HepG2 (cell line): Measurements from ENCODE around the gene P2RY11. TPM values are rescaled to one million over a fixed set of nuclear protein-coding genes. Genes with fewer than 3 reads are reported as not detected.

Source experiments
- DDIT3 ChIP-seq: sonication (generic); formaldehyde crosslinking; IDR thresholded peaks from 2 replicates; pipeline ENCODE4 v1.4.0; 2020; ENCODE audit warnings: mild to moderate bottlenecking, missing genetic modification reagents
- HMGA1 ChIP-seq: sonication (generic); formaldehyde crosslinking; conservative IDR thresholded peaks from 2 replicates; pipeline ENCODE4 v1.4.0; 2020; ENCODE audit warnings: missing genetic modification reagents
- KIAA2018 ChIP-seq: sonication (generic); formaldehyde crosslinking; IDR thresholded peaks from 2 replicates; pipeline ENCODE4 v1.5.0; 2020; ENCODE audit warnings: mild to moderate bottlenecking, missing genetic modification reagents, borderline replicate concordance
- MBD4 ChIP-seq: IDR thresholded peaks from 2 replicates; pipeline ENCODE4 v1.6.1; 2012; ENCODE audit warnings: low read length, inconsistent platforms, borderline replicate concordance
- MLX ChIP-seq: IDR thresholded peaks from 2 replicates; pipeline ENCODE4 v1.6.1; 2016
- RFX1 ChIP-seq: fragments of 450-650 bp; IDR thresholded peaks from 2 replicates; pipeline ENCODE4 v1.6.1; 2017
- SALL1 ChIP-seq: sonication (generic); formaldehyde crosslinking; IDR thresholded peaks from 2 replicates; pipeline ENCODE4 v1.8.0; 2022; ENCODE audit warnings: mild to moderate bottlenecking, missing genetic modification reagents
- SETDB1 ChIP-seq: sonication (generic); formaldehyde crosslinking; IDR thresholded peaks from 2 replicates; pipeline ENCODE4 v1.5.1; 2020; ENCODE audit warnings: missing genetic modification reagents, mild to moderate bottlenecking, borderline replicate concordance
- THAP11 ChIP-seq: IDR thresholded peaks from 2 replicates; pipeline ENCODE4 v1.6.1; 2016; ENCODE audit warnings: missing biosample characterization, missing genetic modification reagents
- ZBTB21 ChIP-seq: sonication (generic); formaldehyde crosslinking; IDR thresholded peaks from 2 replicates; pipeline ENCODE4 v1.4.0; 2020; ENCODE audit warnings: missing genetic modification reagents
- ZNF335 ChIP-seq: sonication (generic); formaldehyde crosslinking; IDR thresholded peaks from 2 replicates; pipeline ENCODE4 v1.4.0; 2020; ENCODE audit warnings: missing genetic modification reagents
- ZNF513 ChIP-seq: sonication (generic); formaldehyde crosslinking; conservative IDR thresholded peaks from 2 replicates; pipeline ENCODE4 v1.5.0; 2020; ENCODE audit warnings: missing genetic modification reagents
- ZNF543 ChIP-seq: sonication (generic); formaldehyde crosslinking; IDR thresholded peaks from 2 replicates; pipeline ENCODE4 v1.4.0; 2020; ENCODE audit warnings: mild to moderate bottlenecking, missing genetic modification reagents
- ZNF567 ChIP-seq: sonication (generic); formaldehyde crosslinking; IDR thresholded peaks from 2 replicates; pipeline ENCODE4 v1.8.1; 2023; ENCODE audit warnings: mild to moderate bottlenecking, missing genetic modification reagents, borderline replicate concordance
- ZNF746 ChIP-seq: sonication (generic); formaldehyde crosslinking; IDR thresholded peaks from 2 replicates; pipeline ENCODE4 v1.8.0; 2022; ENCODE audit warnings: mild to moderate bottlenecking, missing genetic modification reagents
- ZNF782 ChIP-seq: sonication (generic); formaldehyde crosslinking; IDR thresholded peaks from 2 replicates; pipeline ENCODE4 v1.4.0; 2020; ENCODE audit warnings: missing genetic modification reagents, mild to moderate bottlenecking, borderline replicate concordance
- ZNF850 ChIP-seq: sonication (generic); formaldehyde crosslinking; conservative IDR thresholded peaks from 2 replicates; pipeline ENCODE4 v1.9.0; 2021; ENCODE audit warnings: mild to moderate bottlenecking, missing genetic modification reagents
- ZSCAN21 ChIP-seq: sonication (generic); formaldehyde crosslinking; IDR thresholded peaks from 2 replicates; pipeline ENCODE4 v1.8.0; 2022; ENCODE audit warnings: mild to moderate bottlenecking, missing genetic modification reagents, moderate library complexity, borderline replicate concordance
- polyA plus RNA-seq, 8 experiments: library from polyadenylated mRNA; depleted of rRNA in 3 of 8; stranded (reverse) in 7 of 8; unstranded in 1 of 8; fragments of >200 nt; fragmentation: Illumina TruSeq in 4 of 8; extraction: Trizol in 4 of 8; gene quantifications; 2 replicates each; pipeline versions ENCODE4 v1.2.1 to v1.2.3, GENCODE V29; 2011 to 2016; ENCODE audit warnings: low read depth in 4 of 8, missing spikeins in 1 of 8, mixed read lengths in 1 of 8; ENCODE audit not compliant: insufficient read depth in 1 of 8
- total RNA-seq, 5 experiments: library from RNA; depleted of rRNA; stranded (reverse); fragments of >200 nt; fragmentation: Illumina TruSeq; extraction: Trizol; gene quantifications; 2 replicates each; pipeline ENCODE4 v1.2.3, GENCODE V29; 2016; ENCODE audit warnings: low read depth in 1 of 5
- TF ChIP-seq, protein P1 (sequence below): sonication (generic); formaldehyde crosslinking; IDR thresholded peaks from 2 replicates; pipeline ENCODE4 v1.4.0; 2020; ENCODE audit warnings: missing genetic modification reagents, low read depth, mild to moderate bottlenecking, borderline replicate concordance

The P2RY11 gene
- total and polyA plus RNA-seq, 2 of the 13 experiments (the other 11 are each of a cell fraction or from before 2014, with no cell fraction given), result 4.0 to 7.8 TPM

DNA sequence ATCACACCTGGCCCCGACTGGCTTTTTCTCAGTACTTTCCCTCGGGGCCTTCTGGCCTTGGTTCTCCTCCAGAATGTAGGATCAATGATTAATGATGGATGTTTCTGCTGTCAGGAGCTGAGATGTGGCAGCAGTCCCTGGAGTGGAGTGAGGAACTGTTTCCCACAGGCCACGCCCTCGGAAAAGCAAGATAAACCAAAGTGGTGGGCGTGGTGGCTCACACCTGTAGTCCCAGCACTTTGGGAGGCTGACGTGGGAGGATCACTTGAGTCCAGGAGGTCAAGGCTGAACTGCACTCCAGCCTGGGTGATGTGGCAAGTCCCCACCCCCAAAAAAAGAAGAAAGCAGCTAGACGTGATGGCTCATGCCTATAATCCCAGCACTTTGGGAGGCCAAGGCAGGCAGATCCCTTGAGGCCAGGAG, 32.5 kb upstream of the P2RY11 start (continued):
- TF ChIP-seq ZNF335 (CRISPR knock-in tag) (no peak), KIAA2018 (CRISPR knock-in tag) (no peak), ZNF850 (CRISPR knock-in tag) (no peak), THAP11 (CRISPR knock-in tag) (no peak), ZSCAN21 (CRISPR knock-in tag) (no peak), MBD4 (no peak), ZNF746 (no peak), ZNF513 (no peak), ZNF543 (CRISPR knock-in tag) (no peak), RFX1 (no peak), ZBTB21 (no peak), HMGA1 (CRISPR knock-in tag) (no peak), MLX (CRISPR knock-in tag) (no peak), ZNF782 (CRISPR knock-in tag) (no peak), SETDB1 (no peak), SALL1 (CRISPR knock-in tag) (peak; percentile 48; the same call in 1 of the 2 replicates), DDIT3 (CRISPR knock-in tag) (no peak), ZNF567 (CRISPR knock-in tag) (no peak)
- TF ChIP-seq, protein P1, sequence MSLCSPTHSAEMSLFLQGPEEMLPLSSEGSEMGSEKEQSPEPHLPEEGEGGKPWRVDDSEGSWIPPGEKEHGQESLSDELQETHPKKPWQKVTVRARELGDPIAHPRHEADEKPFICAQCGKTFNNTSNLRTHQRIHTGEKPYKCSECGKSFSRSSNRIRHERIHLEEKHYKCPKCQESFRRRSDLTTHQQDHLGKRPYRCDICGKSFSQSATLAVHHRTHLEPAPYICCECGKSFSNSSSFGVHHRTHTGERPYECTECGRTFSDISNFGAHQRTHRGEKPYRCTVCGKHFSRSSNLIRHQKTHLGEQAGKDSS (CRISPR knock-in tag), result no peak
